ENCODE results near the gene ST6GALNAC4. TPM values are rescaled to one million over a fixed set of nuclear protein-coding genes. Genes with fewer than 3 reads are reported as not detected.

ST6GALNAC4 gene
- total and polyA plus RNA-seq, 10 of the 15 experiments (the other 5 are each of a cell fraction or from before 2014, with no cell fraction given), result 4.2 to 63.2 (median 35.2) TPM

DNA sequence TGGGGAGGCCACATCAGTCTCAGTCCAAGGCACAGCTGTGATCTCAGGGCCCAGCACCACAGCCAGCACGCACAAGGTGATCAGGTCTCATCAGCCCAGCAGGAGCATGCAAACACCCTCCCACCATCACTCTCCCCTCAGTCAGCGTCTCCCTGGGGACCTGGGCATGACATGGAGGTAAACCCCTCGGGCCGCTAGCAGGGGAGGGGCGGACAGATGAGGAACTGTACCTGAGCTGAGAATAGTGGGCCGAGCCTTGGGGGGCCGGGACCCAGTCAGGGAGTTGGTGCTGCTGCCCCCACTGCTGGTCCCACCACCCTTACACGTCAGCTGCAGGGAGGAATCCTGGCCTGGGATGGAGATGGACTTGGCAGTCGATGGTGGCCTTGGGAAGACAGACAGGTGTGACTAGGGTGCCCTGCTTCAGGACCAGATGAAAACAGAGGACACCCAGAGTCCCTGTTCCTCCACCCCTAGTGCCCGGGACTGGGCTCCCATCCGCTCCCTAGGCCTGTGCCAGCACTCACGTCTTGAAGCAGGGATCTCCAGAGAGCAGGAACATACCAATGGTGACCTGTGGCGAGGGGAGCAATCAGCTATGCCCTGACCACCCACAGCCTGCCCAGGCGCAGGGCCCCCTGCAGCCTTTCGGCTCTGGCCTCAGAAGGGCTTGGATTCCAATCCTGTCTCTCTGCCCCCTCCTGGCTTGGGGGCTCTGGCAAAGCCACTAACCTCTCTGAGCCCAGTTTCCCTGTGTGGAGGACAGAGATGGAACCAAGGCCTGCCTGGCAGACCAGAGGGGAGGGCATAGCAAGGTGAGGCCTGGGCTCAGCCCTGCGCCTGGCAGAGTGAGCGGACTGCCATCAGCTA, 31.2 kb upstream of the ST6GALNAC4 start:
- CTCF ChIA-PET, result interaction anchor here (1.0 to 13.8 kb wide), 3 partner anchors 10 to 95 kb away, joined by 3 to 332 read pairs (median 5); no protein-coding TSS in a partner anchor
- 72% methylated on average over 17 of the region's 17 CpGs for whole genome bisulfite sequencing (ENCODE audit: insufficient coverage, insufficient replicate concordance, low lambda C conversion rate, missing lambda C conversion rate)
- DNase-seq (ENCODE audit: low read depth, low spot score), result no peak

DNA sequence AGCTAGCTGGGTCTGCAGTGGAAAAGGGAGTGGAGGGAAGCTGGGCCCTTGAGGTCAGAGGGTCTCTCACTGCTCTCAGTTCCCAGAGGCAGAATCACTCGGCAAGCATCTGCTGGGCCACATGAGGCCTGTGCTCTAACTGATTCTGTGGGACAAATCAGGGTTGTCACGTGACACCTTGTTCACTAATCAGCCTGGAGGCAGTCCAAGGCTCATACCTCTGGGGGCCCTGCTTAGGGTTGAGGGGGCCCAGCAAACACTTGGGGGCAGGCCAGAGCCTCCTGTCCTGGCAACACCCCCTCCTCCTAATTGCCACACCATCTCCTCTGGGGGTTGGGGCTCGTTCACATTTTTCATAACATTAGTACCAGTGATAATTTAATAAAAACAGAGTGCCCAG, 29.9 kb upstream of the ST6GALNAC4 start:
- CTCF ChIA-PET, result interaction anchor here (2.0 to 13.8 kb wide), 2 partner anchors 11 to 86 kb away, joined by 5 to 332 read pairs; no protein-coding TSS in a partner anchor

More for the DNA sequence above, 31.2 kb upstream of the ST6GALNAC4 start:
- intact Hi-C loops (cut with micrococcal nuclease; ENCODE audit: unreplicated experiment), result no loop called here
- ChIA-PET RAD21 (ENCODE audit: unreplicated experiment) (interaction anchor here (1.4 kb wide), 1 partner anchor 86 kb away, joined by 3 read pairs; no protein-coding TSS in a partner anchor), POLR2A (no interaction called here), SMC1A (ENCODE audit: uncharacterized antibody, unreplicated experiment) (interaction anchor here (1.3 kb wide), 1 partner anchor 79 kb away, joined by 4 read pairs; no protein-coding TSS in a partner anchor)
- no peak overlapping the region for H2AFZ ChIP-seq (ENCODE audit: control insufficient read depth, low read depth, low read length)
- FAIRE-seq, result no peak
- ATAC-seq, result no peak
- H4K20me1 ChIP-seq (ENCODE audit: control insufficient read depth, insufficient read depth), result no peaks in the 10 kb centered on the region
- peaks cover 7% of the 10 kb centered on the region for H3K4me1 ChIP-seq (ENCODE audit: control insufficient read depth, insufficient read depth, low read length)
- in situ Hi-C loops (cut with MboI), result no loop called here
- H3K9me3 ChIP-seq (replicated peaks; ENCODE audit: control insufficient read depth, insufficient read depth, low read length), result no peaks in the 10 kb centered on the region
- no peaks in the 10 kb centered on the region for H3K27me3 ChIP-seq (replicated peaks in 1 of 2; ENCODE audit: control insufficient read depth in 2 of 2, insufficient read depth in 2 of 2, low read length in 1 of 2)
- no peak overlapping the region for H3K4me3 ChIP-seq
- H3K36me3 ChIP-seq (ENCODE audit: control insufficient read depth in 2 of 2, insufficient read depth in 2 of 2, low read length in 1 of 2), result peaks cover 0 to 7% of the 10 kb centered on the region in 2 experiments; a peak in 3 of 4 replicates
- TF ChIP-seq YY1 (IDR thresholded peaks at IDR 0.05; ENCODE audit: low read depth, low read length), result no peak
- TF ChIP-seq RFX5 (IDR thresholded peaks at IDR 0.05; ENCODE audit: low read depth, low read length), result no peak
- no TSS peak for BruUV-seq (replicated peaks)
- H3K79me2 ChIP-seq (ENCODE audit: control insufficient read depth, insufficient read depth, low read length), result no peaks in the 10 kb centered on the region
- H3K4me2 ChIP-seq (ENCODE audit: control insufficient read depth, insufficient read depth), result no peak overlapping the region
- H3K27ac ChIP-seq (ENCODE audit: control insufficient read depth, insufficient read depth), result no peak overlapping the region
- H3K9ac ChIP-seq (ENCODE audit: control insufficient read depth, insufficient read depth, low read length), result no peak overlapping the region

More for the DNA sequence above, 29.9 kb upstream of the ST6GALNAC4 start:
- no TSS peak for BruUV-seq (replicated peaks)
- no peak for ATAC-seq
- intact Hi-C loops (cut with micrococcal nuclease; ENCODE audit: unreplicated experiment), result no loop called here
- no peak for DNase-seq (ENCODE audit: low read depth, low spot score)
- Histone ChIP-seq H3K36me3 (ENCODE audit: control insufficient read depth in 2 of 2, insufficient read depth in 2 of 2, low read length in 1 of 2) (peaks cover 0 to 11% of the 10 kb centered on the region in 2 experiments; a peak in 3 of 4 replicates), H4K20me1 (ENCODE audit: control insufficient read depth, insufficient read depth) (no peaks in the 10 kb centered on the region), H3K4me1 (ENCODE audit: control insufficient read depth, insufficient read depth, low read length) (peaks cover 7% of the 10 kb centered on the region), H2AFZ (ENCODE audit: control insufficient read depth, low read depth, low read length) (no peak overlapping the region), H3K27ac (ENCODE audit: control insufficient read depth, insufficient read depth) (no peak overlapping the region), H3K79me2 (ENCODE audit: control insufficient read depth, insufficient read depth, low read length) (no peaks in the 10 kb centered on the region), H3K9me3 (replicated peaks; ENCODE audit: control insufficient read depth, insufficient read depth, low read length) (no peaks in the 10 kb centered on the region), H3K4me3 (no peak overlapping the region), H3K4me2 (ENCODE audit: control insufficient read depth, insufficient read depth) (no peak overlapping the region), H3K9ac (ENCODE audit: control insufficient read depth, insufficient read depth, low read length) (no peak overlapping the region), H3K27me3 (replicated peaks in 1 of 2; ENCODE audit: control insufficient read depth in 2 of 2, insufficient read depth in 2 of 2, low read length in 1 of 2) (no peaks in the 10 kb centered on the region)
- ChIA-PET SMC1A (ENCODE audit: uncharacterized antibody, unreplicated experiment) (no interaction called here), POLR2A (no interaction called here), RAD21 (ENCODE audit: unreplicated experiment) (no interaction called here)
- WGBS (ENCODE audit: insufficient coverage, insufficient replicate concordance, low lambda C conversion rate, missing lambda C conversion rate), result 33% methylated on average over 3 of the region's 3 CpGs
- in situ Hi-C loops (cut with MboI), result no loop called here
- TF ChIP-seq RAD51 (IDR thresholded peaks at IDR 0.05) (peak; percentile 88), MYC (IDR thresholded peaks at IDR 0.05; ENCODE audit: insufficient read depth, insufficient read length, insufficient replicate concordance, low read length, severe bottlenecking) (no peak), BHLHE40 (IDR thresholded peaks at IDR 0.05; ENCODE audit: borderline replicate concordance in 1 of 2, low read depth in 2 of 2, low read length in 1 of 2) (peak in 1 of 2 experiments; percentile 61; a peak in 2 of 4 replicates)
- TF ChIP-seq, protein P1, sequence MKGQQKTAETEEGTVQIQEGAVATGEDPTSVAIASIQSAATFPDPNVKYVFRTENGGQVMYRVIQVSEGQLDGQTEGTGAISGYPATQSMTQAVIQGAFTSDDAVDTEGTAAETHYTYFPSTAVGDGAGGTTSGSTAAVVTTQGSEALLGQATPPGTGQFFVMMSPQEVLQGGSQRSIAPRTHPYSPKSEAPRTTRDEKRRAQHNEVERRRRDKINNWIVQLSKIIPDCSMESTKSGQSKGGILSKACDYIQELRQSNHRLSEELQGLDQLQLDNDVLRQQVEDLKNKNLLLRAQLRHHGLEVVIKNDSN (IDR thresholded peaks at IDR 0.05; ENCODE audit: borderline replicate concordance, extremely low read length, insufficient read depth, low read depth, low read length), result peak; percentile 46
- TF ChIP-seq, protein P2, sequence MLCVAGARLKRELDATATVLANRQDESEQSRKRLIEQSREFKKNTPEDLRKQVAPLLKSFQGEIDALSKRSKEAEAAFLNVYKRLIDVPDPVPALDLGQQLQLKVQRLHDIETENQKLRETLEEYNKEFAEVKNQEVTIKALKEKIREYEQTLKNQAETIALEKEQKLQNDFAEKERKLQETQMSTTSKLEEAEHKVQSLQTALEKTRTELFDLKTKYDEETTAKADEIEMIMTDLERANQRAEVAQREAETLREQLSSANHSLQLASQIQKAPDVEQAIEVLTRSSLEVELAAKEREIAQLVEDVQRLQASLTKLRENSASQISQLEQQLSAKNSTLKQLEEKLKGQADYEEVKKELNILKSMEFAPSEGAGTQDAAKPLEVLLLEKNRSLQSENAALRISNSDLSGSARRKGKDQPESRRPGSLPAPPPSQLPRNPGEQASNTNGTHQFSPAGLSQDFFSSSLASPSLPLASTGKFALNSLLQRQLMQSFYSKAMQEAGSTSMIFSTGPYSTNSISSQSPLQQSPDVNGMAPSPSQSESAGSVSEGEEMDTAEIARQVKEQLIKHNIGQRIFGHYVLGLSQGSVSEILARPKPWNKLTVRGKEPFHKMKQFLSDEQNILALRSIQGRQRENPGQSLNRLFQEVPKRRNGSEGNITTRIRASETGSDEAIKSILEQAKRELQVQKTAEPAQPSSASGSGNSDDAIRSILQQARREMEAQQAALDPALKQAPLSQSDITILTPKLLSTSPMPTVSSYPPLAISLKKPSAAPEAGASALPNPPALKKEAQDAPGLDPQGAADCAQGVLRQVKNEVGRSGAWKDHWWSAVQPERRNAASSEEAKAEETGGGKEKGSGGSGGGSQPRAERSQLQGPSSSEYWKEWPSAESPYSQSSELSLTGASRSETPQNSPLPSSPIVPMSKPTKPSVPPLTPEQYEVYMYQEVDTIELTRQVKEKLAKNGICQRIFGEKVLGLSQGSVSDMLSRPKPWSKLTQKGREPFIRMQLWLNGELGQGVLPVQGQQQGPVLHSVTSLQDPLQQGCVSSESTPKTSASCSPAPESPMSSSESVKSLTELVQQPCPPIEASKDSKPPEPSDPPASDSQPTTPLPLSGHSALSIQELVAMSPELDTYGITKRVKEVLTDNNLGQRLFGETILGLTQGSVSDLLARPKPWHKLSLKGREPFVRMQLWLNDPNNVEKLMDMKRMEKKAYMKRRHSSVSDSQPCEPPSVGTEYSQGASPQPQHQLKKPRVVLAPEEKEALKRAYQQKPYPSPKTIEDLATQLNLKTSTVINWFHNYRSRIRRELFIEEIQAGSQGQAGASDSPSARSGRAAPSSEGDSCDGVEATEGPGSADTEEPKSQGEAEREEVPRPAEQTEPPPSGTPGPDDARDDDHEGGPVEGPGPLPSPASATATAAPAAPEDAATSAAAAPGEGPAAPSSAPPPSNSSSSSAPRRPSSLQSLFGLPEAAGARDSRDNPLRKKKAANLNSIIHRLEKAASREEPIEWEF (IDR thresholded peaks at IDR 0.05; ENCODE audit: insufficient replicate concordance, low read depth, low read length), result no peak
- FAIRE-seq, result no peak
